GM12873 (cell line): ENCODE results near the gene DNAI4.

Experiments
- TF ChIP-seq, protein P1 (sequence below): IDR thresholded peaks from 2 replicates; pipeline ENCODE4 v1.5.1; 2012; ENCODE audit warnings: low read depth, mild to moderate bottlenecking, moderate library complexity, low read length, control low read depth; ENCODE audit not compliant: insufficient read depth; ENCODE audit errors: missing control alignments

Gene DNAI4

DNA sequence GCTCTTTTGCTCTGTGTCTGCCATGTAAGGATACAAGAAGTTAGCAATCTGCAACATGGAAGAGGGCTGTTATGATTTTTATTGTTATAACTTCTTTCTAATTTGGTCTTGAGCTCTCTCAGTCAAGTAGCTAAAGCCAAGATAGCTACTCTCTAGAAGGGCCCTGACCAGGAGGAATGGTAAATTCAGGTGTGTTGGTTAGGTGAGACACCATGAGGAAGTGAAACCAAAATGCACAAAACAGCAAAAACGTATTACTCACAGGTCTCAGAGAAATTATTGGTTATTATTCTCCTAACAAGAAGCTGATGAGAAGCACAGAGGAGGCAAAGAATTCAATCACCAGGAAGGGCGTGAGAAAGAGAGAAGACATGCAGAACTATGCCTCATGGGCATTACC lies 71.8 kb downstream of the DNAI4 start:
- TF ChIP-seq, protein P1, sequence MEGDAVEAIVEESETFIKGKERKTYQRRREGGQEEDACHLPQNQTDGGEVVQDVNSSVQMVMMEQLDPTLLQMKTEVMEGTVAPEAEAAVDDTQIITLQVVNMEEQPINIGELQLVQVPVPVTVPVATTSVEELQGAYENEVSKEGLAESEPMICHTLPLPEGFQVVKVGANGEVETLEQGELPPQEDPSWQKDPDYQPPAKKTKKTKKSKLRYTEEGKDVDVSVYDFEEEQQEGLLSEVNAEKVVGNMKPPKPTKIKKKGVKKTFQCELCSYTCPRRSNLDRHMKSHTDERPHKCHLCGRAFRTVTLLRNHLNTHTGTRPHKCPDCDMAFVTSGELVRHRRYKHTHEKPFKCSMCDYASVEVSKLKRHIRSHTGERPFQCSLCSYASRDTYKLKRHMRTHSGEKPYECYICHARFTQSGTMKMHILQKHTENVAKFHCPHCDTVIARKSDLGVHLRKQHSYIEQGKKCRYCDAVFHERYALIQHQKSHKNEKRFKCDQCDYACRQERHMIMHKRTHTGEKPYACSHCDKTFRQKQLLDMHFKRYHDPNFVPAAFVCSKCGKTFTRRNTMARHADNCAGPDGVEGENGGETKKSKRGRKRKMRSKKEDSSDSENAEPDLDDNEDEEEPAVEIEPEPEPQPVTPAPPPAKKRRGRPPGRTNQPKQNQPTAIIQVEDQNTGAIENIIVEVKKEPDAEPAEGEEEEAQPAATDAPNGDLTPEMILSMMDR: no peak

DNA sequence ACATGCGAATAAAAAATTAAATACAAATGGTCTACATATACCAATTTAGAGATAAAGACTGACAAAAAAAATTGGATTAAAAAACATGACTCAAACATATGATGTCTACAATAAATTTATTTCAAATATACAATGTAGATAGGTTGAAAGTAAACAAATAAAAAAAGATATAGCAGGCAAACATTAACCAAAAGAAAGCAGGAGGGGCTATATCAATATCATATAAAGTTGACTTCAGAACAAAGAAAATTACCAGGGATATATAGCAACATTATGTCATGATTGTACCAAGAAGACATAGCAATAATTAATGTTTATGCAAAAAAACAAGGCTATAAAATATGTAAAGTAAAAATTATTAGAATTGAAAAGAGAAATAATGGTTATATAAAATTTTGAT lies 73.7 kb downstream of the DNAI4 start:
- TF ChIP-seq, protein P1: no peak

DNA sequence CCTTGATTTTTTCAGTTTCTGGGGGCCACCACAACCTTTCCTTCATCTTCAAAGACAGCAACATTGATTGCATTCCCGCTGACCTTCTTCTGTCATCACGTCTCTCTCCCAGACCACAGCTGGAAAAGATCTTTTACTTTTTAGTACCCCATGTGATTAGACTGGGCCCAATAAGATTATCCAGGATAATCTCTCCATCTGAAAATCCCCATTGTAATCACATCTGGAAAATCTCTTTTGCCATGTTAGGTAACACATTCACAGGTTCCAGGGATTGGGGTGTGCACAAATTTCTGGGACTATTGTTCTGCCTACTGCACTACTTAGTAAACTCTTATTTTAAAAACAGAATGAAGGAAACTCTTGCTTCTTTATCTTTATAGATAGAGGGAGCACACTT lies 76.5 kb downstream of the DNAI4 start:
- TF ChIP-seq, protein P1: no peak

DNA sequence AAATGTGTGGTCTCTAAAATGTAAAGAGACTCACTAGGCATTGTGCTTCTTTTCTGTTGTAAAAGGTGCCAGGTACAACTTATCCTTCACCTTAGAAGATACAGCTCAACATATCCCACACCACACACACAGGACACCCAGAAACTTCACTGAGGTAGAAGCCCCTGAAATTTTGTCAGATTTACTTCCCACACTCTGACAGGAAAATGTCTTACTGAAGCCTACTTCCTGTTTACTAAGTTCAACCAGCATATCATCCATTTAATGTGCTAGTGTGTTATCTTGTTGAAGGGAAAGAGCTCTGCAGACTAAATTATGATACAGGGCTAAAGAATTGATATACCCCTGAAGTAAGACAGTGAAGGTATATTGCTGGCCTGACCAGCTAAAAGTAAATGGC lies 83.7 kb downstream of the DNAI4 start:
- TF ChIP-seq, protein P1: no peak

DNA sequence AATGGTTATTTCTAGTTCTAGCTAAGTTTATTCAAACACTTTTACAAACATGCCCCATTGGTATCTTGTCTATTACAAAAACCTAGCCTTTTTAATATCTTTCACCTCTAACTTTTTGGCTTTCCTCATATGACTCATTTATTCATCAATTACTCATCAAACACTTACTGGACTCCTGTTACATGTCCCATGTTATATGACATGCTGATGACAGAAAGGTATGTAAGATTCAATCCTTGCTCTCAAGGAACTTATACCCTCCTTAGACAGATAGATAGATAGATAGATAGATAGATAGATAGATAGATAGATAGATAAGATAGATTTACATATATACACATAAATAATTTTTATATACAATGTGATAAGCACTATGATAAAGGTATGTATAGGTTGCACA lies 89.7 kb downstream of the DNAI4 start:
- TF ChIP-seq, protein P1: no peak

DNA sequence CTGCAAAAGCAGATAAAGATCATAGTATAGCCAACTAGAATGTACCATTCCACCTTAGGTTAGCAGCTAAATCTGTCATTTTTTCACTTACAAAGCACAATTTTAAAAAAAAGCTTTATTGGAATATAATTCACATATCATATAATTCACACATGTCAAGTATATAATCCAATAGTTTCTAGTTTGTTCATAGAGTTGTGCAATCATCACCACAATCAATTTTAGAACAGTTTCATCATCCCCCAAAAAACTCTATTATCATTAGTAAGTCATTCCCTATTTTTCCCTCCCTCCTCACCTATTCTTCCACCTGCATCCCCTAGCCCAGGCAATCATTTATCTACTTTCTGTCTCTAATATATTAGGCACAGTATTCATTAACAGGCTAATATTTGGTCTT lies 91.5 kb downstream of the DNAI4 start:
- TF ChIP-seq, protein P1: no peak

DNA sequence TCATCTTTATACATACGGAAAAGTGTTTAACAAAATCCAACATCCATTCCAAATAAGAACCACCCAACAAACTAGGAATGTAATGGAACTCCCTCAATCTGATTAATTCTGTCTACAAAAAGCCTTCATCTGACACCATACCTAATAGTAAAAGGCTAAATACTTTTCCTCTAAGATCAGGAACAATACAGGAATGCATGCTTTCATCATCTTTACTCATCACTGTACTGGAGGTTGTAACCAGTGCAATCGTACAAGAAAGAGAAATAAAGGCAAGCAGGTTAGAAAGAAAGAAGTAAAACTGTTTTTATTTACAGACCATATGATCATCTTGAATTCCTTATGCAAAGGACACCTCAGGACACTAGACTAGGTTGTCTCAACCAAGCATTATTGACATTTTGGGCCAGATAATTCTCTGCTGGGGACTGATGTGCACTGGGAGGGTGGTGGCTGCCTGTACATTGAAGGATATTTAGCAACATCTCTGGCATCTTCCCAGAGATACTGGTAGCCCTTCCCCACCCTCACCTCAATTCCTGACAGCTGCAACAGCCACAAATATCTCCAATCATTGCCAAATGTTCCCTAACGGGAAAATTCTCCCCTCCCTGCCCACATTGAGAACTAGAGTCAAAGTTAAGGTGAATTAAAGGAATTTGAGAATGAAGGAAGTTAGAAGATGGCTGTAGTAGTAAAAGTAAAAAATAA lies 93.0 kb downstream of the DNAI4 start:
- TF ChIP-seq, protein P1: no peak
